Activated naive CD8-positive, alpha-beta T cell treated with anti-CD3 and anti-CD28 coated beads, Interleukin-2, amount 50 U/mL, for 16 hours (primary cell): ENCODE data around the gene TEX9.
A peak's percentile ranks its signal among the peaks of the same experiment; 100 is the strongest.

Source experiments
- DNase-seq: peaks from one replicate; pipeline ENCODE4 v3.0.0-alpha.2; 2020; ENCODE audit warnings: low read depth, low spot score

Gene TEX9

GRCh38 chr15:56445746-56446145, 80.5 kb downstream of the TEX9 start:
- no peak for DNase-seq

DNA sequence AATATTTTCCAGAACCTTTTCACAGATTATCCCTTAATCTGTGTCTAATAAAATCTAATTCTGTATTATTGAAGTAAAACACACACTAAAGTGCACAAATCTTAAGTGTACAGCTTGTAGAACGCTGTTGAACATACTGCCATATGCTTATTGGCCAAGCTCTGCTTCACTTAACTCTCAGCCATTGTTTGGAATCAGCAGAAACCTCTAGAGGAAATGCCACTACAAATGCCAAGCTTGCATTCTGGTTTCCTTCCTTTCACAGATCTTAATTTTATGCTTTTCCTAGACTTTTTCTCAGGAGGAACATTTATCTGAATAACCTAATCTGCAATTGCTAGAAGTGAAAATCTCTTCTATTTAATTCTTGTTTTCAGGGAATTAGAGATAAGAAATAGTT, 89.6 kb downstream of the TEX9 start:
- DNase-seq: no peak

DNA sequence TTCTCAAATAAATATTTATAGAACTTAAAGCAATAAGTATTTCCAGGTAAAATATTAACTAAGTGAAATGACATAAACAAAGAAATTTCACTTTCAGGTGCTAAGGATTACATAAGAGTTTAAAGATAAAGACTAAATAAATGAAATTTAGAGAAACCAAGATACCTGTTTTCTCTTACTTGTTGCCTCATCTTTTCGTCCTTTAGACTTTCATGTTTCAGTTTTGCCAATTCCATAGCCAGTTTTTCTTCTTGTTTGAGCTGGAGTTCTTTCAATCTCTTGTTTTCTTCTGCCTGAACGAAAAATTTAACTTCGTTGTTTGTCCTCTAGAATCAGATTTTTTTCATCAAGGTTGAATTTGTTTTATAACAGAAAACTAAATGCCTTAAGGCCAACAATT, 91.0 kb downstream of the TEX9 start:
- DNase-seq: no peak

DNA sequence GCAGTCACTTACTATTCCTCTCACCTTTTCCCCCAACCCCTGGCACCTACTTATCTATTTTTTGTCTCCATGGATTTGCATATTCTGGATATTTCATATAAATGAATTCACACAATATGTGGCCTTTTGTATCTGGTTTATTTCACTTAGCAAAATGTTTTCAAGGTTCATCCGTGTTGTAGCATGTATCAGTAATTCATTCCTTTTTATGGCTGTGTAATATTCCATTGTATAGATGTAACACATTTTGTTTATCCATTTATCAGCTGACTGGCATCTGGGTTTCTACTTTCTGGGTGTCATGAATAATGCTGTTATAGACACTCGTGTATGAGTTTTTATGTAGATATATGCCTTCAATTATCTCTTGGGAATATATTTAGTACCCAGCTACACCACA, 93.9 kb downstream of the TEX9 start:
- DNase-seq: no peak

- no peak for DNase-seq
Measured at GRCh38 chr15:56460071-56460470, 94.8 kb downstream of the TEX9 start.

- no peak for DNase-seq
Measured at GRCh38 chr15:56460947-56461346, 95.7 kb downstream of the TEX9 start.

DNA sequence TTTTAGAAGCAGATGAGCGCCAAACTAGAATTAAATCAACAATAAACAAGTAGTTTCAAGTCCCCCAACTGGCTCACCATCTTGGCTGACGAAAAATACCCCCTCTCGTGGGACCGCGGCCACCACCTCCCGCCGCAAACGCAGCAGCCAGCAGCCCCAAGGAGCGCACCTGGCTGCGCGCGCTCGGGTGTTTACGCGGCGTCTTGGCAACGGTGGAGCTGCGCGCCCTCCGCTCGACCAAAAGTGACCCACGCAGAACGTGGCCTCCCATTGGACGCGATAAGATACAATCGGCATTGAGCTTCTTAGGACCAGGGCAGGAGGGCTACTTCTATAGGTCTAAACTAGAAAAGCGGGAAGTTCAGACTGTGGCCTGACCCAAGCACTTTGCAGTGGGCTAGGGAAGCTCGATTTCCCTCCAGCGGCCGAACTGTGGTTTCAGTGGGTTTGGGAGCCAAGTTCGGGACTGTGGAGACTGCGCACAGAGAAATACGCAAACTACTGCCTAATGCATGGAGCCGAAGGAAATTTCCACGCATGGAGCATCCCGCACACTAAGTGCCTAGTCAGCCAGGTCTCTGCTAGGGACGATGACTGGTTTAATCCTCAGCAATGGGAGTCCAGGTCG, 99.8 kb downstream of the TEX9 start, which contains the start of gene MNS1:
TSS of gene MNS1 (minus strand) at position 245 of the 628 bp plus-strand sequence. CDS start at position 80, 165 bp downstream.
- peak; percentile 23 for DNase-seq

GRCh38 chr15:56467616-56468015, 102.4 kb downstream of the TEX9 start:
- DNase-seq: no peak

DNA sequence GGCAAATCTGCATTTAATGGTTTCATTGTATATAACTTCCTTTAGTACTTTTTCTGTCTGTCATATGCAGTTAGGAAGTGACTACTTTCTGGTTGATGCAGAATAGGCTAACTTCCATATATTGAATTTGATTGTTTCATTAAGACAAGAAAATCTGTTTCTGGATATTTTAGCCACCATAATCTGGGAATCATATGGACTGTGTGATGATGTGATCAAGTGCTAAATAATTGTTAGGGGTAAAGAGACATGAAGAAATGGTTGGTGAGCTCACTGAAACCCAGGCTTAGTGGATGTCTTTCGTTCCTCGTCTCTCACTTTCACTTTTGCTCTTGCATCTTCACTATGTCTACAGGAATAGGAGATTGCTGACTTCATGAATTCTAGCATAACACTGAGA, 103.2 kb downstream of the TEX9 start:
- no peak for DNase-seq

- no peak for DNase-seq
Measured at GRCh38 chr15:56469483-56469882, 104.3 kb downstream of the TEX9 start.

- no peak for DNase-seq
Measured at GRCh38 chr15:56471440-56472069, 106.3 kb downstream of the TEX9 start.

GRCh38 chr15:56472278-56472677, 107.1 kb downstream of the TEX9 start:
- no peak for DNase-seq

DNA sequence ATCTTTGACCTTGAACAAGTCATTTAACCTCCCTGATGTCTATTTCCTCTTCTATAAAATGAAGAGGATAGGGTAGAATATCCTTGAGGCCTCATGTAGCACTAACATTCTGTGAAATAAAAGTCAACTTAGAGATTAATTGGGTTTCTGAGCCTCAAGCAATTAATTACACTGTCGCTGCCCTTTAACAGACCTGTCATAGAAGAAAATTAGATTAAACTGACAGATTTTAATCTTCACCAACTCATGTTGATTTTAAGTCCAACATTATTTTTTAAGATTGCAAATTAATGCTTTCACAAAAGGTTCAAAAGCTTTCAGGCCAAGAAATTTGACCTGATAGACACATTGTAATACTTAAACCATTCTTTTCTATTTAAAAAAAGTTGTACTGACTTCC, 107.8 kb downstream of the TEX9 start:
- DNase-seq: no peak

GRCh38 chr15:56475351-56475750, 110.1 kb downstream of the TEX9 start:
- no peak for DNase-seq
